SK-N-SH (cell line): ENCODE data around the gene ATP2A3. TPM values are rescaled to one million over a fixed set of nuclear protein-coding genes. Genes with fewer than 3 reads are reported as not detected.

Experiments
- CTCF ChIA-PET: fragments of 300-600, 350-600 bp; formaldehyde crosslinking; extraction: SDS; loops from one replicate; lab custom pipeline; 2021; lab: Yijun Ruan, JAX
- POLR2A ChIA-PET: fragments of 350-600 bp; sonication (Branson Sonifier 250); formaldehyde crosslinking; extraction: SDS; loops from one replicate; lab custom pipeline; 2020; ENCODE audit warnings: antibody characterized with exemption, inconsistent platforms; lab: Yijun Ruan, JAX
- DNase-seq: peaks from one replicate; pipeline ENCODE4 v3.0.0; 2012
- H2AFZ ChIP-seq: fragments of 200-600 bp; sonication (generic); 2 replicates; pipeline ENCODE4 v1.8.1; 2016; ENCODE audit warnings: antibody characterized with exemption, mild to moderate bottlenecking, low read depth
- H3F3A ChIP-seq: fragments of 200-600 bp; sonication (generic); replicated peaks from 2 replicates; pipeline ENCODE3; 2016; ENCODE audit warnings: antibody characterized with exemption, mild to moderate bottlenecking; ENCODE audit not compliant: insufficient read depth
- H3K27ac ChIP-seq, 2 experiments: fragments of 200-500 bp in 1 of 2; fragments of 200-600 bp in 1 of 2; sonication (Bioruptor generic) in 1 of 2; sonication (generic), shearing (Covaris generic) in 1 of 2; 2 replicates each; pipeline versions ENCODE4 v1.5.1 to v1.6.1; 2014 to 2016; ENCODE audit warnings: low read depth in 2 of 2, inconsistent platforms in 1 of 2, low read length in 1 of 2, mild to moderate bottlenecking in 1 of 2, mixed read lengths in 1 of 2
- H3K27me3 ChIP-seq: fragments of 200-600 bp; sonication (generic), shearing (Covaris generic); 2 replicates; pipeline ENCODE4 v1.6.1; 2016; ENCODE audit warnings: mixed run types; ENCODE audit not compliant: insufficient read depth
- H3K36me3 ChIP-seq, 2 experiments: fragments of 200-500 bp in 1 of 2; fragments of 200-600 bp in 1 of 2; sonication (Bioruptor generic) in 1 of 2; sonication (generic) in 1 of 2; replicated peaks in 1 of 2; 2 replicates each; pipeline versions ENCODE3 to v1.5.1; 2014 to 2016; ENCODE audit warnings: low read length in 1 of 2, mild to moderate bottlenecking in 1 of 2; ENCODE audit not compliant: insufficient read depth in 2 of 2, control insufficient read depth in 1 of 2
- H3K4me1 ChIP-seq, 2 experiments: fragments of 200-500 bp in 1 of 2; fragments of 200-600 bp in 1 of 2; sonication (Bioruptor generic) in 1 of 2; sonication (generic), shearing (Covaris generic) in 1 of 2; 2 replicates each; pipeline versions ENCODE4 v1.5.1 to v1.6.1; 2014 to 2016; ENCODE audit warnings: low read depth in 1 of 2, low read length in 1 of 2, mixed run types in 1 of 2; ENCODE audit not compliant: insufficient read depth in 2 of 2, control insufficient read depth in 1 of 2
- H3K4me2 ChIP-seq: fragments of 200-600 bp; sonication (generic), shearing (Covaris generic); 2 replicates; pipeline ENCODE4 v1.6.1; 2017; ENCODE audit warnings: mixed run types
- H3K4me3 ChIP-seq, 2 experiments: fragments of 200-500 bp in 1 of 2; fragments of 200-600 bp in 1 of 2; sonication (Bioruptor generic) in 1 of 2; sonication (generic), shearing (Covaris generic) in 1 of 2; 2 replicates each; pipeline versions ENCODE4 v1.5.1 to v1.8.1; 2014 to 2016; ENCODE audit warnings: low read depth in 2 of 2, inconsistent platforms in 1 of 2, low read length in 1 of 2, mild to moderate bottlenecking in 1 of 2, mixed read lengths in 1 of 2, moderate library complexity in 1 of 2
- H3K79me2 ChIP-seq: fragments of 200-600 bp; sonication (generic); 2 replicates; pipeline ENCODE4 v1.8.1; 2017; ENCODE audit warnings: mild to moderate bottlenecking; ENCODE audit not compliant: insufficient read depth
- H3K9ac ChIP-seq: fragments of 200-600 bp; sonication (generic); 2 replicates; pipeline ENCODE4 v1.6.1; 2017; ENCODE audit warnings: mixed run types
- H3K9me2 ChIP-seq: fragments of 200-600 bp; sonication (generic); 2 replicates; pipeline ENCODE4 v1.6.1; 2017; ENCODE audit warnings: mixed run types
- H3K9me3 ChIP-seq: fragments of 200-600 bp; sonication (generic); 2 replicates; pipeline ENCODE4 v1.6.1; 2017; ENCODE audit warnings: mixed run types, mild to moderate bottlenecking, moderate library complexity
- H4K20me1 ChIP-seq: fragments of 200-600 bp; sonication (generic); 2 replicates; pipeline ENCODE4 v1.6.1; 2017; ENCODE audit warnings: mild to moderate bottlenecking, mixed run types; ENCODE audit not compliant: insufficient read depth
- EP300 ChIP-seq, 2 experiments: IDR thresholded peaks; 2 replicates each; pipeline versions ENCODE4 v1.4.0 to v1.6.1; 2012; ENCODE audit warnings: borderline replicate concordance in 1 of 2, low read depth in 1 of 2, low read length in 1 of 2
- EZH2phosphoT487 ChIP-seq: fragments of 200-600 bp; sonication (generic); IDR thresholded peaks from 2 replicates; pipeline ENCODE4 v1.6.1; 2017; ENCODE audit warnings: low read depth, mixed run types, mild to moderate bottlenecking, antibody characterized with exemption, moderate library complexity, borderline replicate concordance
- GABPA ChIP-seq: IDR thresholded peaks from 2 replicates; pipeline ENCODE4 v1.4.0; 2012; ENCODE audit warnings: low read depth, mild to moderate bottlenecking
- GATA2 ChIP-seq: sonication (generic); formaldehyde crosslinking; IDR thresholded peaks from 2 replicates; pipeline ENCODE4 v1.5.0; 2020; ENCODE audit warnings: mild to moderate bottlenecking, missing genetic modification reagents
- JUND ChIP-seq: IDR thresholded peaks from 2 replicates; pipeline ENCODE4 v1.4.0; 2012
- NRF1 ChIP-seq: IDR thresholded peaks from 2 replicates; pipeline ENCODE4 v1.6.1; 2012; ENCODE audit warnings: low read depth, mild to moderate bottlenecking, low read length
- RFX5 ChIP-seq: IDR thresholded peaks from 2 replicates; pipeline ENCODE4 v1.6.1; 2012; ENCODE audit warnings: mild to moderate bottlenecking, improper control_type of control experiment, low read length
- TAF1 ChIP-seq: IDR thresholded peaks from 2 replicates; pipeline ENCODE4 v1.6.1; 2012; ENCODE audit warnings: low read depth, mild to moderate bottlenecking, low read length, moderate library complexity, borderline replicate concordance
- TCF12 ChIP-seq: IDR thresholded peaks from 2 replicates; pipeline ENCODE4 v1.4.0; 2012
- WGBS: methylation state at CpG from one replicate; pipeline ENCODE4 v1.1.6; 2017; ENCODE audit warnings: low lambda C conversion rate; 5-methylcytosine and 5-hydroxymethylcytosine counted together
- polyA plus RNA-seq, 3 experiments: library from polyadenylated mRNA; depleted of rRNA; stranded (reverse); fragments of >200 nt; gene quantifications; 2 replicates each; pipeline ENCODE4 v1.2.3, GENCODE V29; 2012
- TF ChIP-seq, protein P1 (sequence below): IDR thresholded peaks from 2 replicates; pipeline ENCODE4 v1.4.0; 2012; ENCODE audit warnings: low read depth, borderline replicate concordance
- TF ChIP-seq, protein P2 (sequence below): IDR thresholded peaks from 2 replicates; pipeline ENCODE4 v1.4.0; 2012; ENCODE audit warnings: low read depth
- TF ChIP-seq, protein P3 (sequence below): fragments of 150-350 bp; IDR thresholded peaks from 2 replicates; pipeline ENCODE4 v1.6.1; 2017; ENCODE audit warnings: antibody characterized with exemption, low read length, low read depth, borderline replicate concordance
- TF ChIP-seq, protein P4 (sequence below): IDR thresholded peaks from 2 replicates; pipeline ENCODE4; 2012

ATP2A3 gene
- polyA plus RNA-seq, 1 of the 3 experiments (the other 2 are of a cell fraction): 2.1 TPM

DNA sequence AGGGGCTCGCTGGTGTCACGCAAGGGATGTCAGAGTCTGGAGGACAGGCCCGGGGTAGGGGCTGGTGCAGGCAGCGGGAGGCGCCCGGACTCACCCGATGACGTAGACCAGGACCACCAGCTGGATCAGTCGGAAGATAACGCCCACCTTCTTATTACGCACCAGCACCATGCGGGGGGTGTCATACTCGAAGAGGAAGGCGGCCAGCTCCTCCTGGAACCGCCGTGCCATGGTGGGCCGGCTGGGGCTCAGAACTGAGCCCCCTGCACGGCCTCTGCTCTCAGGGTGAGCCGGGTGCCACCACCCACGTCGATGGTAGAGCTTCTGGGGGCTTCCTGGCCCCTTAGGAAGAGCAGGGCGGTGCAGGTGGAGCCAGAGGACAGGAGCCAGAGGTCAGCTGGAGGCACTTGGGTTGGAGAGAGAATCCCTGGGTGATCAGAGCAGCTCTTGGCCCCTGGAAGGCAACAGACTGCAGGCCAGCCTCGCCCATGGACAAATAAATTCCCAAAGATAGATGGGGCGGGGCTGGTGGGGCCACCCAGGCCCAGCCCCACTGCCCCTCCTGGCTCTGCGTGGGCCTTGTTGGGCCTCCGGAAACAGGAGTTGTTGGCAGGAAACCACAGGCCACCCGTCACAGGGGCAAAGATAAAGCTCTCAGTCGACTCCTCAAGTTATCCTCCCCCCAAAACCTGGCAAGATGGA, 48.1 kb downstream of the ATP2A3 start, which contains the start of gene P2RX1 (continued):
- TF ChIP-seq, protein P1, sequence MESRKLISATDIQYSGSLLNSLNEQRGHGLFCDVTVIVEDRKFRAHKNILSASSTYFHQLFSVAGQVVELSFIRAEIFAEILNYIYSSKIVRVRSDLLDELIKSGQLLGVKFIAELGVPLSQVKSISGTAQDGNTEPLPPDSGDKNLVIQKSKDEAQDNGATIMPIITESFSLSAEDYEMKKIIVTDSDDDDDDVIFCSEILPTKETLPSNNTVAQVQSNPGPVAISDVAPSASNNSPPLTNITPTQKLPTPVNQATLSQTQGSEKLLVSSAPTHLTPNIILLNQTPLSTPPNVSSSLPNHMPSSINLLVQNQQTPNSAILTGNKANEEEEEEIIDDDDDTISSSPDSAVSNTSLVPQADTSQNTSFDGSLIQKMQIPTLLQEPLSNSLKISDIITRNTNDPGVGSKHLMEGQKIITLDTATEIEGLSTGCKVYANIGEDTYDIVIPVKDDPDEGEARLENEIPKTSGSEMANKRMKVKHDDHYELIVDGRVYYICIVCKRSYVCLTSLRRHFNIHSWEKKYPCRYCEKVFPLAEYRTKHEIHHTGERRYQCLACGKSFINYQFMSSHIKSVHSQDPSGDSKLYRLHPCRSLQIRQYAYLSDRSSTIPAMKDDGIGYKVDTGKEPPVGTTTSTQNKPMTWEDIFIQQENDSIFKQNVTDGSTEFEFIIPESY: no peak

DNA sequence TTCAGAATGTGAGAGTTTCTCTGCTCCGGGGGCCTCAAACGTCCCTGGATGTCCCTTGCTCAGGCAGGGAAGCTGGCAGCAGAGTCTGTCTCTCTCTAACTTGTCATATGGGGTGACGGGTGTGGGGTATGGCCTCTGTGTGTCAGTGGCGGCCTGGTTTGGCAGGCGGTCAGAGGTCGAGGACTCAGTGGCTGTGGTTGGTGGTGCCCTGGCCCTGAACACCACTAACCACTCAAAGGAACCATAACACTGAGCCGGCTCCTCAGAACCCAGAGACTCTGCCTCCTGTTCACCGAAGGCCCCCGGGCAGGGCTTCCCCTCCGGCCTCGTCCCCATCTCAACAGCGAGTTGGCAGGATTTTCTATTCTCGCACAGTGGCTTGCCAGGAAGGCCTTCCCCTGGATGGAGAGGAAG, 48.6 kb downstream of the ATP2A3 start:
- H3K4me1 ChIP-seq: peaks cover 0 to 18% of the 10 kb centered on the region in 2 experiments; a peak in 1 of 4 replicates
- no peak for TF ChIP-seq GATA2
- TF ChIP-seq EZH2phosphoT487: no peak
- TF ChIP-seq, protein P2, sequence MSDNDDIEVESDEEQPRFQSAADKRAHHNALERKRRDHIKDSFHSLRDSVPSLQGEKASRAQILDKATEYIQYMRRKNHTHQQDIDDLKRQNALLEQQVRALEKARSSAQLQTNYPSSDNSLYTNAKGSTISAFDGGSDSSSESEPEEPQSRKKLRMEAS: no peak
- TF ChIP-seq, protein P1: no peak
- no peak for TF ChIP-seq EP300 (IDR thresholded peaks at IDR 0.05; ENCODE audit: borderline replicate concordance in 1 of 2, low read depth in 1 of 2, low read length in 1 of 2)
- TF ChIP-seq TAF1: no peak
- TF ChIP-seq NRF1: no peak
- TF ChIP-seq, all 33 proteins: peak for 0
- no peak for DNase-seq
- WGBS: 85% methylated on average over 9 of the region's 13 CpGs
- Histone ChIP-seq H3K4me3 (no peak overlapping the region), H3K27me3 (no peaks in the 10 kb centered on the region), H3K9me2 (no peaks in the 10 kb centered on the region), H3K79me2 (no peaks in the 10 kb centered on the region), H3K36me3 (no peaks in the 10 kb centered on the region), H3K27ac (no peak overlapping the region), H3F3A (no peaks in the 10 kb centered on the region), H3K4me2 (no peak overlapping the region), H3K9me3 (no peaks in the 10 kb centered on the region), H3K9ac (no peak overlapping the region), H2AFZ (no peak overlapping the region), H4K20me1 (no peaks in the 10 kb centered on the region)
- ChIA-PET POLR2A (no interaction called here), CTCF (interaction anchor here (1.9 to 3.2 kb wide), 3 partner anchors 89 to 178 kb away, joined by 5 to 49 read pairs (median 19); no protein-coding TSS in a partner anchor)

DNA sequence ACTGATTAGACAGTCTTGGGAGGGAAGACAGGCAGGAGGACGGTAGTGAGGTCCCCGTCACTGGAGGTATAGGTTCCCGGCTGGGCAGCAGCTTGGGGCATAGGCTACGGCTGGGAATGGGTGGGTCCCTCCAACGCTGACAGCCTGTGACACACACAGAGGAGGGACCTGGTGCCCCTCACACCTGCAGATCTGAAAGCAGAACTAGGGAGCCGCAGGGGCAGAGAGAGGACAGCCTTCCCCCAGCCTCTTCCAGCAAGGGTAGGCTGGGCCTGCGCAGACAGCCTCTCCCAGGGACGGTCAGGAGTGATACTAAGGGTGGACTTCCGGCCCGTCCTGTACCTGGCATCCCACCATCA, 49.9 kb downstream of the ATP2A3 start:
- ChIA-PET POLR2A (no interaction called here), CTCF (interaction anchor here (0.5 to 3.6 kb wide), 66 partner anchors 10 to 499 kb away, joined by 3 to 88 read pairs (median 5); partner anchors contain the start of genes CAMKK1, CYB5D2 and NCBP3)
- 94% methylated on average over 10 of the region's 10 CpGs for WGBS
- H2AFZ ChIP-seq: no peak overlapping the region
- H3K36me3 ChIP-seq: no peaks in the 10 kb centered on the region
- no peak overlapping the region for H3K27ac ChIP-seq
- no peaks in the 10 kb centered on the region for H3K79me2 ChIP-seq
- no peak overlapping the region for H3K4me3 ChIP-seq
- no peak for TF ChIP-seq NRF1
- TF ChIP-seq JUND: no peak
- no peak for TF ChIP-seq TCF12
- TF ChIP-seq, protein P3, sequence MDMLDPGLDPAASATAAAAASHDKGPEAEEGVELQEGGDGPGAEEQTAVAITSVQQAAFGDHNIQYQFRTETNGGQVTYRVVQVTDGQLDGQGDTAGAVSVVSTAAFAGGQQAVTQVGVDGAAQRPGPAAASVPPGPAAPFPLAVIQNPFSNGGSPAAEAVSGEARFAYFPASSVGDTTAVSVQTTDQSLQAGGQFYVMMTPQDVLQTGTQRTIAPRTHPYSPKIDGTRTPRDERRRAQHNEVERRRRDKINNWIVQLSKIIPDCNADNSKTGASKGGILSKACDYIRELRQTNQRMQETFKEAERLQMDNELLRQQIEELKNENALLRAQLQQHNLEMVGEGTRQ: no peak
- TF ChIP-seq GABPA: no peak
- TF ChIP-seq, protein P4, sequence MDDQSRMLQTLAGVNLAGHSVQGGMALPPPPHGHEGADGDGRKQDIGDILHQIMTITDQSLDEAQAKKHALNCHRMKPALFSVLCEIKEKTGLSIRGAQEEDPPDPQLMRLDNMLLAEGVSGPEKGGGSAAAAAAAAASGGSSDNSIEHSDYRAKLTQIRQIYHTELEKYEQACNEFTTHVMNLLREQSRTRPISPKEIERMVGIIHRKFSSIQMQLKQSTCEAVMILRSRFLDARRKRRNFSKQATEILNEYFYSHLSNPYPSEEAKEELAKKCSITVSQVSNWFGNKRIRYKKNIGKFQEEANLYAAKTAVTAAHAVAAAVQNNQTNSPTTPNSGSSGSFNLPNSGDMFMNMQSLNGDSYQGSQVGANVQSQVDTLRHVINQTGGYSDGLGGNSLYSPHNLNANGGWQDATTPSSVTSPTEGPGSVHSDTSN: no peak
- TF ChIP-seq RFX5: no peak
- H3K9ac ChIP-seq: no peak overlapping the region
- H3F3A ChIP-seq: no peaks in the 10 kb centered on the region
- no peaks in the 10 kb centered on the region for H3K27me3 ChIP-seq
- H3K4me2 ChIP-seq: no peak overlapping the region
- DNase-seq: no peak
- no peaks in the 10 kb centered on the region for H3K9me2 ChIP-seq
- no peaks in the 10 kb centered on the region for H4K20me1 ChIP-seq
- no peaks in the 10 kb centered on the region for H3K9me3 ChIP-seq
- H3K4me1 ChIP-seq: peaks cover 0 to 18% of the 10 kb centered on the region in 2 experiments; a peak in 1 of 4 replicates
